ENCODE data around the gene RNF220.
A peak's percentile ranks its signal among the peaks of the same experiment; 100 is the strongest.

RNF220 gene

GRCh38 chr1:44405031-44405797 lies at the start of gene RNF220:
Gene RNF220, plus strand, starts transcription at chr1:44405255.
- no peaks in the 10 kb centered on the region for H3K9me3 Mint-ChIP-seq
- peak; percentile 45 for ATAC-seq
- peak within 1 kb of the TSS; percentile 89 to 97 for H3K4me3 Mint-ChIP-seq
- H3K27ac Mint-ChIP-seq, result peak within 1 kb of the TSS; percentile 78 to 86
- peak; percentile 35 to 46 for DNase-seq
- H3K4me1 Mint-ChIP-seq, result peaks cover 27% of the 10 kb centered on the region
- peaks cover 34% of the 10 kb centered on the region for H3K27me3 Mint-ChIP-seq

GRCh38 chr1:44355582-44356305 lies 49.3 kb upstream of the RNF220 start:
- no peak for ATAC-seq
- H3K9me3 Mint-ChIP-seq, result no peaks in the 10 kb centered on the region
- H3K27ac Mint-ChIP-seq, result peak overlapping the region in 1 of 2 donors; percentile 28
- peak overlapping the region; percentile 91 to 93 for H3K4me3 Mint-ChIP-seq
- peaks cover 48% of the 10 kb centered on the region for H3K4me1 Mint-ChIP-seq
- DNase-seq, result no peak
- H3K27me3 Mint-ChIP-seq, result no peaks in the 10 kb centered on the region

- H3K4me3 Mint-ChIP-seq, result no peak overlapping the region
- DNase-seq (no peak), ATAC-seq (no peak)
- no peak overlapping the region for H3K27ac Mint-ChIP-seq
- no peaks in the 10 kb centered on the region for H3K9me3 Mint-ChIP-seq
- peaks cover 29% of the 10 kb centered on the region for H3K4me1 Mint-ChIP-seq
- peaks cover 2% of the 10 kb centered on the region for H3K27me3 Mint-ChIP-seq
These were observed 47.3 kb upstream of the RNF220 start for GRCh38 chr1:44357710-44358109.

- Mint-ChIP-seq H3K27ac (no peak overlapping the region), H3K9me3 (no peaks in the 10 kb centered on the region), H3K27me3 (peaks cover 6% of the 10 kb centered on the region), H3K4me3 (no peak overlapping the region), H3K4me1 (peaks cover 12% of the 10 kb centered on the region)
- no peak for DNase-seq
- no peak for ATAC-seq
These were observed 45.7 kb upstream of the RNF220 start for GRCh38 chr1:44359234-44359935.

- no peak overlapping the region for H3K27ac Mint-ChIP-seq
- peaks cover 7% of the 10 kb centered on the region for H3K27me3 Mint-ChIP-seq
- DNase-seq (no peak), ATAC-seq (no peak)
- H3K4me3 Mint-ChIP-seq, result no peak overlapping the region
- no peaks in the 10 kb centered on the region for H3K4me1 Mint-ChIP-seq
- no peaks in the 10 kb centered on the region for H3K9me3 Mint-ChIP-seq
These were observed 43.6 kb upstream of the RNF220 start for GRCh38 chr1:44361478-44361877.

GRCh38 chr1:44366371-44366975 lies 38.6 kb upstream of the RNF220 start:
- Mint-ChIP-seq H3K27me3 (peaks cover 14% of the 10 kb centered on the region), H3K27ac (no peak overlapping the region), H3K4me3 (no peak overlapping the region), H3K4me1 (no peaks in the 10 kb centered on the region), H3K9me3 (no peaks in the 10 kb centered on the region)
- DNase-seq (no peak), ATAC-seq (no peak)

GRCh38 chr1:44367944-44368343 lies 37.1 kb upstream of the RNF220 start:
- Mint-ChIP-seq H3K9me3 (no peaks in the 10 kb centered on the region), H3K4me3 (no peak overlapping the region), H3K27ac (peak overlapping the region in 1 of 2 donors; percentile 3), H3K27me3 (peaks cover 10% of the 10 kb centered on the region), H3K4me1 (no peaks in the 10 kb centered on the region)
- DNase-seq (no peak), ATAC-seq (no peak)

GRCh38 chr1:44368471-44369151 lies 36.4 kb upstream of the RNF220 start:
- H3K27ac Mint-ChIP-seq, result no peak overlapping the region
- no peak for DNase-seq
- no peaks in the 10 kb centered on the region for H3K4me1 Mint-ChIP-seq
- H3K9me3 Mint-ChIP-seq, result no peaks in the 10 kb centered on the region
- peaks cover 8% of the 10 kb centered on the region for H3K27me3 Mint-ChIP-seq
- ATAC-seq, result no peak
- no peak overlapping the region for H3K4me3 Mint-ChIP-seq

- Mint-ChIP-seq H3K4me1 (no peaks in the 10 kb centered on the region), H3K27ac (no peak overlapping the region), H3K9me3 (no peaks in the 10 kb centered on the region), H3K27me3 (peaks cover 8% of the 10 kb centered on the region), H3K4me3 (no peak overlapping the region)
- DNase-seq (no peak), ATAC-seq (no peak)
These were observed 33.8 kb upstream of the RNF220 start for GRCh38 chr1:44371206-44371605.

- H3K4me3 Mint-ChIP-seq, result no peak overlapping the region
- no peak overlapping the region for H3K27ac Mint-ChIP-seq
- no peak for ATAC-seq
- no peaks in the 10 kb centered on the region for H3K4me1 Mint-ChIP-seq
- H3K9me3 Mint-ChIP-seq, result no peaks in the 10 kb centered on the region
- no peaks in the 10 kb centered on the region for H3K27me3 Mint-ChIP-seq
- no peak for DNase-seq
These were observed 29.5 kb upstream of the RNF220 start for GRCh38 chr1:44375547-44375946.

GRCh38 chr1:44377925-44378784 lies 26.9 kb upstream of the RNF220 start:
- peak; percentile 43 to 46 for DNase-seq
- no peak overlapping the region for H3K27ac Mint-ChIP-seq
- no peaks in the 10 kb centered on the region for H3K4me1 Mint-ChIP-seq
- peak; percentile 58 for ATAC-seq
- no peaks in the 10 kb centered on the region for H3K9me3 Mint-ChIP-seq
- H3K4me3 Mint-ChIP-seq, result no peak overlapping the region
- no peaks in the 10 kb centered on the region for H3K27me3 Mint-ChIP-seq

- Mint-ChIP-seq H3K9me3 (no peaks in the 10 kb centered on the region), H3K4me1 (no peaks in the 10 kb centered on the region), H3K27me3 (no peaks in the 10 kb centered on the region), H3K27ac (no peak overlapping the region), H3K4me3 (no peak overlapping the region)
- ATAC-seq (no peak), DNase-seq (no peak)
These were observed 24.3 kb upstream of the RNF220 start for GRCh38 chr1:44380666-44381177.

GRCh38 chr1:44388551-44388950 lies 16.5 kb upstream of the RNF220 start:
- no peak overlapping the region for H3K4me3 Mint-ChIP-seq

GRCh38 chr1:44389437-44389836 lies 15.6 kb upstream of the RNF220 start:
- Mint-ChIP-seq H3K4me1 (no peaks in the 10 kb centered on the region), H3K27ac (no peak overlapping the region), H3K4me3 (no peak overlapping the region), H3K27me3 (no peaks in the 10 kb centered on the region), H3K9me3 (no peaks in the 10 kb centered on the region)
- ATAC-seq (no peak), DNase-seq (no peak)

More at GRCh38 chr1:44388551-44388950, 16.5 kb upstream of the RNF220 start:
- ATAC-seq (no peak), DNase-seq (no peak)
- Mint-ChIP-seq H3K4me1 (no peaks in the 10 kb centered on the region), H3K9me3 (no peaks in the 10 kb centered on the region), H3K27ac (no peak overlapping the region), H3K27me3 (no peaks in the 10 kb centered on the region)

Data from stimulated activated naive CD8-positive, alpha-beta T cell treated with anti-CD3 and anti-CD28 coated beads, Interleukin-15, amount 100 ng/mL, for 72 hours (primary cell).